ENCODE measurements around the gene DOLK. TPM values are rescaled to one million over a fixed set of nuclear protein-coding genes. Genes with fewer than 3 reads are reported as not detected.
"Not testable (repeated sequence)": the region's sequence is repeated elsewhere in the genome, so short reads cannot be mapped to it uniquely, and the experiment has no call there.

DOLK gene
- total RNA-seq, 1 donor from 2014 or later = 19.8 TPM

DNA sequence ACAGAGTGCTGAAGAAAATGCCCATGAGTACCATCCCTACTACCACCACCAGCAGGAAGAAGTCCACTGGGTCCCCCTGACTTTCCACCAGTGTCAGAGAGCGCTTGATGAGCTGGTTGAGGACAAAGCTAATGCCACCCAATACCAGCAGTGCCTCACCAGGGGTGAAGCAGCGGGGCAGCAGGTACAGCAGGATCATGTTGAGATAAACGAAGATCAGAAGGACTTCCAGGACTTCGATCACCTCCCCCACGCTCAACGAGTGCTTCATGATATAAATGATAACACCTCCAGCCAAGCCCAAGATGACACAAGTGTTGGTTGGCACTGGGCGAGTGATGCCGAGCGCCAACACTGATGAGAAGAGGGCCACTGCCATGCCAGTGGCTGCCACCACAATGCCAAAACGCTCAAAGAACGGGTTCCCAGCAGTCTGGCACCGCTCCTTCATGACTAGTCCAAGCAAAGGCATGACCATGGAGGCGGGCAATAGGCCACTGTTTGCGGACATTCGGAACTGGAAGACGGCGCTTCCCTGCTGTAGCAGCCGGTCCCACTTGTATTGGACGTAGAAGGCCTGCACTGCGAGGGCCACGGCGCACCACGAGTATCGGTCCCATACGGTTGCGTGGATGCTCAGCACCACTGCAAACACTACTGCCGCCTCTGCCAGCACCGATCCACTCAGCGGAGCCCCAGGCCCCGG is 679 bp downstream of the DOLK start:
- H3K27ac Mint-ChIP-seq (ENCODE audit: unreplicated experiment) = peak overlapping the region; percentile 96
- no peak for TF ChIP-seq EZH2 (IDR thresholded peaks at IDR 0.05; ENCODE audit: insufficient read depth, low read length)
- TF ChIP-seq, protein P1, sequence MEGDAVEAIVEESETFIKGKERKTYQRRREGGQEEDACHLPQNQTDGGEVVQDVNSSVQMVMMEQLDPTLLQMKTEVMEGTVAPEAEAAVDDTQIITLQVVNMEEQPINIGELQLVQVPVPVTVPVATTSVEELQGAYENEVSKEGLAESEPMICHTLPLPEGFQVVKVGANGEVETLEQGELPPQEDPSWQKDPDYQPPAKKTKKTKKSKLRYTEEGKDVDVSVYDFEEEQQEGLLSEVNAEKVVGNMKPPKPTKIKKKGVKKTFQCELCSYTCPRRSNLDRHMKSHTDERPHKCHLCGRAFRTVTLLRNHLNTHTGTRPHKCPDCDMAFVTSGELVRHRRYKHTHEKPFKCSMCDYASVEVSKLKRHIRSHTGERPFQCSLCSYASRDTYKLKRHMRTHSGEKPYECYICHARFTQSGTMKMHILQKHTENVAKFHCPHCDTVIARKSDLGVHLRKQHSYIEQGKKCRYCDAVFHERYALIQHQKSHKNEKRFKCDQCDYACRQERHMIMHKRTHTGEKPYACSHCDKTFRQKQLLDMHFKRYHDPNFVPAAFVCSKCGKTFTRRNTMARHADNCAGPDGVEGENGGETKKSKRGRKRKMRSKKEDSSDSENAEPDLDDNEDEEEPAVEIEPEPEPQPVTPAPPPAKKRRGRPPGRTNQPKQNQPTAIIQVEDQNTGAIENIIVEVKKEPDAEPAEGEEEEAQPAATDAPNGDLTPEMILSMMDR (IDR thresholded peaks at IDR 0.05; ENCODE audit: insufficient read depth, low read depth, low read length) = no peak
- peak overlapping the region; percentile 94 for H3K4me3 Mint-ChIP-seq (ENCODE audit: unreplicated experiment)
- Histone ChIP-seq H3K4me2 (ENCODE audit: low read length) (peak overlapping the region; percentile 97), H3K4me1 (ENCODE audit: insufficient read depth, low read length) (peaks cover 11% of the 10 kb centered on the region), H3K36me3 (ENCODE audit: insufficient read depth, low read length) (peaks cover 6% of the 10 kb centered on the region), H3K27ac (ENCODE audit: low read depth, low read length) (peak overlapping the region; percentile 90), H3K79me2 (ENCODE audit: insufficient read depth, low read length) (peaks cover 33% of the 10 kb centered on the region), H3K9me3 (ENCODE audit: insufficient read depth, low read depth, low read length) (no peaks in the 10 kb centered on the region), H4K20me1 (ENCODE audit: insufficient read depth, low read length) (peaks cover 11% of the 10 kb centered on the region), H2AFZ (ENCODE audit: low read depth, low read length) (peak overlapping the region; percentile 90), H3K27me3 (ENCODE audit: insufficient read depth, low read length) (no peaks in the 10 kb centered on the region), H3K9ac (ENCODE audit: low read length) (peak overlapping the region; percentile 97), H3K4me3 (ENCODE audit: insufficient read depth, low read depth, low read length) (peak overlapping the region; percentile 86)
- no peaks in the 10 kb centered on the region for H3K27me3 Mint-ChIP-seq (ENCODE audit: low read depth, unreplicated experiment)
- peaks cover 6% of the 10 kb centered on the region for H3K4me1 Mint-ChIP-seq (ENCODE audit: low read depth, unreplicated experiment)
- H3K9me3 Mint-ChIP-seq (ENCODE audit: unreplicated experiment) = no peaks in the 10 kb centered on the region
- DNase-seq (ENCODE audit: low read depth) = peak; percentile 26
- H3K36me3 Mint-ChIP-seq (ENCODE audit: low read depth, unreplicated experiment) = peaks cover 12% of the 10 kb centered on the region
- FAIRE-seq = no peak

DNA sequence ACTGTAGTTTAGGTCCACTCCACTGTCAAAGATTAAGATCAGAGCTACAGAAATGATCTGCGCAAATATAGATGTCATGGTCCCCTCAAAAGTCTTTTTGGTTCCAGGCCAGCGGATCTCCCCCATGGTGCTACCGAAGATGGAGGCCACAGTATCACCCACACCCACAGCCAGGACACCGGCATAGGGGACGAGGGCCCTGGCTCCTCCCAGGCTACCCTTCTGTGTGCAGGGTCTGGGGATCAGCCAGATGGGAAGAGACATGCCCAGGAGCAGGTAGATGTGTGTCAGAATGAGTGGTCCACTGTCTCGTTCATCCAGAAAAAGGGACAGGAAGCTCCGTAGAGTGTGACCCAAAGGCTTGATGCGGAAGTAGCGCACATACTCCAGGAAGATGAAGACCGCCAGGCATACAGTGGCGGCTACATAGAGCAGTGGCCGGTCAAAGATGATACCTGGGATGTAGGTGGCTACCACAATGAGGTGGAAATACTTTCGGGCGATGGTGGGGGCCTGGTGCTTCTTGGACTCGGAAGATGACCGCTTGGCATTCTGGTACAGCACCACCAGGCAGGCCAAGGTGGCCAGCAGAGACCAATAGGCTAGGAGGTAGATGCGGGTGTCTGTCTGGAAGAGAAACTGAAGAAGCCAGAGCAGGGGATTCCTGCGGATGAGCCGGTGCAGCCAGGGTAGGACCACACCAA is 1.5 kb downstream of the DOLK start:
- Histone ChIP-seq H4K20me1 (ENCODE audit: insufficient read depth, low read length) (peaks cover 11% of the 10 kb centered on the region), H3K36me3 (ENCODE audit: insufficient read depth, low read length) (peaks cover 6% of the 10 kb centered on the region), H3K4me2 (ENCODE audit: low read length) (peak overlapping the region; percentile 97), H3K27ac (ENCODE audit: low read depth, low read length) (no peak overlapping the region), H3K9me3 (ENCODE audit: insufficient read depth, low read depth, low read length) (no peaks in the 10 kb centered on the region), H3K27me3 (ENCODE audit: insufficient read depth, low read length) (no peaks in the 10 kb centered on the region), H3K9ac (ENCODE audit: low read length) (no peak overlapping the region), H3K4me1 (ENCODE audit: insufficient read depth, low read length) (peaks cover 11% of the 10 kb centered on the region), H3K79me2 (ENCODE audit: insufficient read depth, low read length) (peaks cover 33% of the 10 kb centered on the region), H3K4me3 (ENCODE audit: insufficient read depth, low read depth, low read length) (peak overlapping the region; percentile 86), H2AFZ (ENCODE audit: low read depth, low read length) (no peak overlapping the region)
- TF ChIP-seq EZH2 (IDR thresholded peaks at IDR 0.05; ENCODE audit: insufficient read depth, low read length) = no peak
- TF ChIP-seq, protein P1 (IDR thresholded peaks at IDR 0.05; ENCODE audit: insufficient read depth, low read depth, low read length) = no peak
- Mint-ChIP-seq H3K9me3 (ENCODE audit: unreplicated experiment) (no peaks in the 10 kb centered on the region), H3K36me3 (ENCODE audit: low read depth, unreplicated experiment) (peaks cover 10% of the 10 kb centered on the region), H3K4me1 (ENCODE audit: low read depth, unreplicated experiment) (peaks cover 6% of the 10 kb centered on the region), H3K27ac (ENCODE audit: unreplicated experiment) (no peak overlapping the region), H3K4me3 (ENCODE audit: unreplicated experiment) (peak overlapping the region; percentile 94), H3K27me3 (ENCODE audit: low read depth, unreplicated experiment) (no peaks in the 10 kb centered on the region)
- DNase-seq (ENCODE audit: low read depth) (no peak), FAIRE-seq (no peak)

DNA sequence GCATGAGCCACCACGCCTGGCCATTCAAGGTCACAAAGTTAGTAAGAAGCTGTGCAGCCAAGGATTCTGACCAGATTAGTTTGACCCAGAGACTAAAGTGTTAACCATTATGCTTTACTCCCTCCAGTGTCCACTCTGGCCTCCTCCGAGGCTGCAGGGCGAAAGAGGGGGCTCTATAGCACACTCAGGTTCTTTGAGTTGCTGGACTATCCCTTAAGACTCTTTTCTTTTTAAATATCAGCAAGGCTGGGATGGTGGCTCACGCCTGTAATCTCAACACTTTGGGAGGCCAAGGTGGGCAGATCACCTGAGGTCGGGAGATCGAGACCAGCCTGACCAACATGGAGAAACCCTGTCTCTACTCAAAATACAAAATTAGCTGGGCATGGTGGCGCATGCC is 2.4 kb downstream of the DOLK start:
- peaks cover 28% of the 10 kb centered on the region for H3K79me2 ChIP-seq (ENCODE audit: insufficient read depth, low read length)
- H3K9ac ChIP-seq (ENCODE audit: low read length) = not testable (repeated sequence)
- peaks cover 11% of the 10 kb centered on the region for H3K4me1 ChIP-seq (ENCODE audit: insufficient read depth, low read length)

More for the DNA sequence above, 2.4 kb downstream of the DOLK start:
- not testable (repeated sequence) for H3K27ac Mint-ChIP-seq (ENCODE audit: unreplicated experiment); H3K4me3 ChIP-seq (ENCODE audit: insufficient read depth, low read depth, low read length); H3K27ac ChIP-seq (ENCODE audit: low read depth, low read length); H3K9me3 ChIP-seq (ENCODE audit: insufficient read depth, low read depth, low read length); H3K27me3 Mint-ChIP-seq (ENCODE audit: low read depth, unreplicated experiment); FAIRE-seq; H3K9me3 Mint-ChIP-seq (ENCODE audit: unreplicated experiment); H3K36me3 ChIP-seq (ENCODE audit: insufficient read depth, low read length); H3K4me2 ChIP-seq (ENCODE audit: low read length); H3K27me3 ChIP-seq (ENCODE audit: insufficient read depth, low read length); H3K4me1 Mint-ChIP-seq (ENCODE audit: low read depth, unreplicated experiment); DNase-seq (ENCODE audit: low read depth); H2AFZ ChIP-seq (ENCODE audit: low read depth, low read length)
- H3K4me3 Mint-ChIP-seq (ENCODE audit: unreplicated experiment) = peak overlapping the region; percentile 66
- H3K36me3 Mint-ChIP-seq (ENCODE audit: low read depth, unreplicated experiment) = peaks cover 10% of the 10 kb centered on the region
- H4K20me1 ChIP-seq (ENCODE audit: insufficient read depth, low read length) = peaks cover 11% of the 10 kb centered on the region

Measured in astrocyte (in vitro differentiated cells and primary cell).